BJ (cell line): ENCODE data around the gene SLC12A3. TPM values are rescaled to one million over a fixed set of nuclear protein-coding genes. Genes with fewer than 3 reads are reported as not detected.
A peak's percentile ranks its signal among the peaks of the same experiment; 100 is the strongest.

Experiments used
- CTCF ChIA-PET: fragments of 350-600 bp; formaldehyde crosslinking; extraction: SDS; loops from one replicate; lab custom pipeline; 2021; ENCODE audit warnings: antibody characterized with exemption, inconsistent platforms; lab: Yijun Ruan, JAX
- POLR2A ChIA-PET: fragments of 300-600 bp; sonication (Branson Sonifier 250); formaldehyde crosslinking; extraction: SDS; loops from one replicate; lab custom pipeline; 2021; ENCODE audit warnings: antibody characterized with exemption; lab: Charles Lee
- DNase-seq: peaks from one replicate; pipeline ENCODE4 v3.0.0-alpha.2; 2011; ENCODE audit warnings: low read depth
- H3K27me3 ChIP-seq: 2 replicates; pipeline ENCODE4 v1.6.0; 2011; ENCODE audit warnings: low read length; ENCODE audit not compliant: control insufficient read depth, insufficient read depth
- H3K36me3 ChIP-seq: 2 replicates; pipeline ENCODE4 v1.5.1; 2011; ENCODE audit warnings: low read length; ENCODE audit not compliant: control insufficient read depth, insufficient read depth
- H3K4me3 ChIP-seq: 2 replicates; pipeline ENCODE4 v1.5.1; 2011; ENCODE audit warnings: low read depth, mild to moderate bottlenecking, control low read depth, low read length
- polyA plus RNA-seq: library from polyadenylated mRNA; depleted of rRNA; stranded (reverse); fragments of >200 nt; gene quantifications from 2 replicates; pipeline ENCODE4 v1.2.3, GENCODE V29; 2011; rRNA removed
- small RNA-seq: library from RNA; depleted of rRNA; stranded (forward); fragments of <200 nt; gene quantifications from one replicate; pipeline ENCODE3, GENCODE V24; 2012; ENCODE audit warnings: low replicate concordance, low read depth; ENCODE audit not compliant: insufficient read length
- TF ChIP-seq, protein P1 (sequence below): IDR thresholded peaks from 2 replicates; pipeline ENCODE4 v1.5.1; 2011; ENCODE audit warnings: low read depth, mild to moderate bottlenecking, control low read depth, inconsistent platforms, low read length, moderate library complexity; ENCODE audit not compliant: insufficient read depth

The SLC12A3 gene
- polyA plus RNA-seq, 1 experiment = not detected

DNA sequence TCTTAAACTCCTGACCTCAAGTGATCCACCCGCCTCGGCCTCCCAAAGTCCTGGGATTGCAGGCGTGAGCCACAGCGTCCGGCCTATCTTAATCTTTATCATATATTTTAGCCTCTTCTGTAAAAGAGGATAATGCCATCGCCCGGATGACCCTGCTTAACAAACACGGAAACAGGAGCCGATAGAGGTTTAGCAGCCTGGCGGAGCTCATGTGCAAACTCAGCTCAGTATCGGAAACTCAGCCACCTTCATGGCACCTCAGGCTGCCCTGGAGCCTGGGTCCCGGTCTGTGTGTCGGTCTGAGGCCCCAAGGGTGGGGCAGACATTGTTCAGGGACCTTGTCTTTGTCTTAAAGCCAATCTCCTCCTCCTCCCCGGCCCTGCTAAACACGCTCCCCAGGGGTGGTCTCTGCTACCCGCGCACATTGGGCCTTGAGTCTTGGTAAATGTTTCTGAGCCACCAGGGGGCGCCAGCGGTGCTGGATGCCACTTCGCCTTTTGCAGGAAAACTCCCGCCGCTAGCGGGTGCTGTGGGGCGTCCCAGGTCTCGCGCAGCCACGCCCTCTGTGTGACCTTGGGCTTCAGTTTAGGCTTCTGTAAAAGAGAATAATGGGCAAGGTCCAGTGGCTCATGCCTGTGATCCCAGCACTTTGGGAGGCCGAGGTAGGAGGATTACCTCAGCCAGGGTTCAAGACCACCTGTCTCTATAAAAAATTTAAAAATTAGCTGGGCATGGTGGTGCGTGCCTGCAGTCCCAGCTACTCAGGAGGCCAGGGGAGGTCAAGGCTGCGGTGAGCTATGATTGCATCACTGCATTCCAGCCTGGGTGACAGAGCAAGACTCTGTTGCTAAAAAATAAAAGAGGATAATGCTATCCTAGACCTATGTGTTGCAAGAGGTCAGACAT, 99.5 kb downstream of the SLC12A3 start:
- ChIA-PET CTCF (interaction anchor here (0.8 to 2.8 kb wide), 14 partner anchors 11 to 128 kb away, joined by 3 to 19 read pairs (median 4); partner anchors contain the start of gene CPNE2), POLR2A (interaction anchor here (0.6 kb wide), 1 partner anchor 158 kb away, joined by 3 read pairs; no protein-coding TSS in a partner anchor)
- Histone ChIP-seq H3K27me3 (no peaks in the 10 kb centered on the region), H3K36me3 (no peaks in the 10 kb centered on the region), H3K4me3 (no peak overlapping the region)
- DNase-seq = peak; percentile 53
- TF ChIP-seq, protein P1, sequence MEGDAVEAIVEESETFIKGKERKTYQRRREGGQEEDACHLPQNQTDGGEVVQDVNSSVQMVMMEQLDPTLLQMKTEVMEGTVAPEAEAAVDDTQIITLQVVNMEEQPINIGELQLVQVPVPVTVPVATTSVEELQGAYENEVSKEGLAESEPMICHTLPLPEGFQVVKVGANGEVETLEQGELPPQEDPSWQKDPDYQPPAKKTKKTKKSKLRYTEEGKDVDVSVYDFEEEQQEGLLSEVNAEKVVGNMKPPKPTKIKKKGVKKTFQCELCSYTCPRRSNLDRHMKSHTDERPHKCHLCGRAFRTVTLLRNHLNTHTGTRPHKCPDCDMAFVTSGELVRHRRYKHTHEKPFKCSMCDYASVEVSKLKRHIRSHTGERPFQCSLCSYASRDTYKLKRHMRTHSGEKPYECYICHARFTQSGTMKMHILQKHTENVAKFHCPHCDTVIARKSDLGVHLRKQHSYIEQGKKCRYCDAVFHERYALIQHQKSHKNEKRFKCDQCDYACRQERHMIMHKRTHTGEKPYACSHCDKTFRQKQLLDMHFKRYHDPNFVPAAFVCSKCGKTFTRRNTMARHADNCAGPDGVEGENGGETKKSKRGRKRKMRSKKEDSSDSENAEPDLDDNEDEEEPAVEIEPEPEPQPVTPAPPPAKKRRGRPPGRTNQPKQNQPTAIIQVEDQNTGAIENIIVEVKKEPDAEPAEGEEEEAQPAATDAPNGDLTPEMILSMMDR = peak; percentile 65

Small RNA genes within 50 kb of the gene (small RNA-seq; reads per million reads assigned to genes)
- 30.1 reads per million, percentile 86 among the genes with 10 or more reads in this experiment for gene MIR138-2

Other genes with a start within 250 kb of the SLC12A3 start
- gene MT1E, start 239.4 kb upstream of the SLC12A3 start, polyA plus RNA-seq = 147 and 188 TPM in 2 replicates
- 0.67 and 0.94 TPM in 2 replicates for gene MT1M, start 232.5 kb upstream of the SLC12A3 start, polyA plus RNA-seq
- 0.82 TPM in 1 of 2 replicates, not detected in the other for gene MT1A, start 226.5 kb upstream of the SLC12A3 start, polyA plus RNA-seq
- gene MT1B, start 213.3 kb upstream of the SLC12A3 start, polyA plus RNA-seq = not detected in 2 replicates
- 7.8 and 11.3 TPM in 2 replicates for gene MT1F, start 207.2 kb upstream of the SLC12A3 start, polyA plus RNA-seq
- gene MT1G, start 197.1 kb upstream of the SLC12A3 start, polyA plus RNA-seq = 2.4 and 2.9 TPM in 2 replicates
- not detected in 2 replicates for gene MT1H, start 195.4 kb upstream of the SLC12A3 start, polyA plus RNA-seq
- gene MT1X, start 182.7 kb upstream of the SLC12A3 start, polyA plus RNA-seq = 55.5 and 60.2 TPM in 2 replicates
- gene NUP93, start 135.1 kb upstream of the SLC12A3 start, polyA plus RNA-seq = 51.8 and 61.2 TPM in 2 replicates
- gene HERPUD1, start 66.9 kb downstream of the SLC12A3 start, polyA plus RNA-seq = 306 and 363 TPM in 2 replicates
- 0.04 and 0.07 TPM in 2 replicates for gene CETP, start 96.7 kb downstream of the SLC12A3 start, polyA plus RNA-seq
- 15.4 and 19.2 TPM in 2 replicates for gene NLRC5, start 124.3 kb downstream of the SLC12A3 start, polyA plus RNA-seq
- gene CPNE2, start 227.4 kb downstream of the SLC12A3 start, polyA plus RNA-seq = 51.0 and 80.6 TPM in 2 replicates